Mammary epithelial cell (primary cell): Measurements from ENCODE around the gene SPDYE6.

ENCODE experiments used
- CTCF ChIP-seq, 2 donors: IDR thresholded peaks in 1 of 2; conservative IDR thresholded peaks in 1 of 2; 2 replicates each; pipeline ENCODE4 v1.5.1; 2011 to 2012; ENCODE audit warnings: inconsistent platforms in 2 of 2, low read length in 2 of 2, mild to moderate bottlenecking in 2 of 2, control low read depth in 1 of 2, low read depth in 1 of 2; ENCODE audit not compliant: insufficient read depth in 1 of 2; ENCODE audit errors: extremely low read depth in 1 of 2
- EZH2 ChIP-seq: IDR thresholded peaks from 2 replicates; pipeline ENCODE4 v1.6.1; 2012; ENCODE audit warnings: low read length, inconsistent platforms, borderline replicate concordance

- TF ChIP-seq CTCF (conservative IDR thresholded peaks at IDR 0.05 in 1 of 2, IDR thresholded peaks at IDR 0.05 in 1 of 2; ENCODE audit: extremely low read depth in 1 of 2, insufficient read depth in 1 of 2, low read depth in 1 of 2, low read length in 2 of 2) (no peak), EZH2 (no peak)
Observed at GRCh38 chr7:102320601-102321350, 35.5 kb downstream of the SPDYE6 start.
